Adipose tissue (tissue), 3 donors: ENCODE data around the gene EIF3D. TPM values are rescaled to one million over a fixed set of nuclear protein-coding genes. Genes with fewer than 3 reads are reported as not detected.

Experiments used
- H3K27ac ChIP-seq: one replicate; pipeline ENCODE4 v1.5.1; 2013; ENCODE audit warnings: low read depth, low read length
- WGBS, 3 donors: extraction: QIAGEN DNeasy Blood & Tissue Kit; methylation state at CpG; one replicate each; pipeline ENCODE4 v1.1.7; 2013; 5-methylcytosine and 5-hydroxymethylcytosine counted together
- polyA plus RNA-seq, 3 donors: library from polyadenylated mRNA; stranded (reverse); fragments of 200-250 nt; gene quantifications; one replicate each; pipeline ENCODE4 v1.2.3, GENCODE V29; 2013
- donor health status: healthy with polysubstance abuse.
- donor health status: Bipolar disorder and iron deficiency.
- donor health status: healthy.

Gene EIF3D
- polyA plus RNA-seq, 3 donors = 140 to 282 (median 154) TPM

DNA sequence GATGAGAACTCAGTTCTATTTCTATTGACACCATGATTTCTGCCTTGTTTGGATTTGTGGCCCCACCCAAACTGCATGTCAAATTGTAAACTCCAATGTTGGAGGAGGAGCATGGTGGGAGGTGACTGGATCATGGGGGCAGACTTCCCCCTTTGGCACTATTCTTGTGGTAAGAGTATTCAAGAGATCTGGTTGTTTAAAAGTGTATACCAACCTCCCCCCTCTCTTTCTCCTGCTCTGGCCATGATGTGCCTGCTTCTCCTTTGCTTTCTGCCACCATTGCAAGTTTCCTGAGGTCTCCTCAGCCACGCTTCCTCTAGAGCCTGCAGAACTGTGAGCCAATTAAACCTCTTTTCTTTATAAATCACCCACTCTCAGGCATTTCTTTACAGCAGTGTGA, 14.2 kb downstream of the EIF3D start:
- H3K27ac ChIP-seq = no peak overlapping the region
- 88 to 100% (median 91%) methylated on average over 1 of the region's 1 CpG for WGBS, 3 donors

DNA sequence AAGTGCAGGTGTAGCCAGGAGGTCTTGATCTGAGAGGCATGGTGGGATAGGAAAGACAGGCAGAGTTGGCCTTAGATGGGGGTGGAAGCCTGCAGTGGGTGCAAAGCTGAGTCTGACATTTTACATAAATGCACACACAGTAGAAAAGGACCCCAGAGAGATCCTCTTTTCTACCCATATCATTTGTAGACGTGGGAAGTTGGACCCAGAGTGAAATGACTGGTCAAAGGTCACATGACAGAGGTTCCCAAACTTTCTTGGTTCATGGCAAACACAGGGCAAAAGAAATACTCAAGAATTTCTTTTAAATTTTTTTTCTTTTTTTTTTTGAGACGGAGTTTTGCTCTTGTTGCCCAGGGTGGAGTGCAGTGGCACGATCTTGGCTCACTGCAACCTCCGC, 16.0 kb downstream of the EIF3D start:
- H3K27ac ChIP-seq = no peak overlapping the region
- WGBS, 3 donors = 76 to 81% (median 79%) methylated on average over 4 of the region's 4 CpGs

DNA sequence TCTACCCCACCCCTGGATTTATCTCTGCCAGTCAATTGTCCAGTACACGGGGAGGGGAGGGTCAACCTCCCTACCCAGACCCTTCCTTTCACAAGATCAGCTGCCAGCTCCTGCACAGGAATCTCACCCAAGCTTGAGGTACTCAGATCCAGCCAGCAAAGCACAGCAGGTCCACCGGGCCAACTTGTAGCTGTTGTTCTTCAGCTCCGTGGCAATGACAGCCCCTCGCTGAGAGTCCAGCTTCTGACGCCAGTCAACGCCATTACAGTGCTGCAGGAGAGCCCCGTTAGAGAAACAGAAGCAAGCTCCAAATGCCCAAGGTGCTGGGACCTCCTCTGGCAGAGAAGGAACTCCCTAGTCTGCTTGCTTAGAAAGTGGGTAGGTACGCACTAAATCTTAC, 16.6 kb downstream of the EIF3D start:
- WGBS, 3 donors = 94 to 95% (median 94%) methylated on average over 8 of the region's 8 CpGs

DNA sequence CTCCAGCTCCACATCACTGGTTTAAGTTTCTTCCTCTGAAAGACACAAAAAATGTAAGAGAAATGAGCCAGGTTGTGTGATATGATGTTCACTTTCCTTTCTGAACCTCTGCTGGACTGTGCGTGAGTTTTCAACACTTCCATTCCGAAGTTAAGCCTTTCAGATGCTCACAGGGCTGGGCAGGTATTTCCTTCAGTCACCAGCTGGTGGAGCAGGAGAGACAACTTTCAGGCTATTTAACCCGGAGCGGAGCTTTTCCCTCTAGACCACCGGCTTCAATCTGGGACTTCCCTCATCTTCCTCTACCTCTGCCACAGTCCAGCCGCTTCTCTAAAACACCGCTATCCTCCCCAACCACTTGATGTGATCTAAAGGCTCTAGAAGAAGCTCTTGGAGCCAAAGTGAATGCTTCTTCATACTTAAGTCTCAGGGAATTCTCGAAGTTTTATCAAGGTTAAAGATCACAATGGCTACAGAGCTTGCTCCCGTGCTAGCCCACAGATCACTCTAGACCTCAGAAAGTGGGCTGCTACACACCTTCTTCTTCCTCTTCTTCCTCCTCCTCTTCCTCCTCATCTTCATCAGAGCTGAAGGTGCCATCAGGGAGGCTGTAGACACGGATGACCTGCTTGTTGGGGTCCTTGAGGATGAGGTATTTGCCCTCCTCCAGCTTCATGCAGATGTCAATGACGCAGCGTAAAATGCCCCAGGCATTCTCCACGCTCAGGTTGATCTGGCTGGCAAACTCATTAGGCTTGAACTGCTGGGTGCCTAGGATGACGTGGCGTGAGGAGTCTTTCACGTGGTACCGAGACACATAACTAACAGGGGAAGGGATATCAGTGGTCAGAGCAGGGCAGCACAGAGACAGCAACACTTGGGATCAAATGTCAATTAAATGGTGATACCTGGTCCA, 17.7 kb downstream of the EIF3D start:
- WGBS, 3 donors = 64 to 69% (median 67%) methylated on average over 17 of the region's 17 CpGs
- H3K27ac ChIP-seq = no peak overlapping the region

More for the DNA sequence above, 16.6 kb downstream of the EIF3D start:
- no peak overlapping the region for H3K27ac ChIP-seq

DNA sequence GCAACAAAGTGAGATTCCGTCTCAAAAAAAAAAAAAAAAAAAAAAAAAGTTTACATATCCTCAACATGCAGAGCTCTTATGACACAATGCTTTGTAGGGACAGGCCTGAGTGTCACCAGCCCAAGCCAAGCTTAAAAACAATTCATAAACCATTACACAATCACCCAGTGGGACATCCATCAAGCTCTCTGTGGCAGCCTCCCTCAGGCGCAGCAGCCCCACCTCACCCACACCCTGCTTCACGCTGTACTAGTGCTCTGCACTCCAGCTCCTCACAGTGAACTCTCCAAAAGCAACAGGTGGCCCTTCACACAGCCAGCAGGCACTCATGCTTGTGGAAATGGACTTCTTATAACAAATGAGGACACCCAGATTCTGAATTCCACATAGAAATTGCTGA, 18.6 kb downstream of the EIF3D start:
- no peak overlapping the region for H3K27ac ChIP-seq
- 69 to 91% (median 69%) methylated on average over 2 to 3 of the region's 3 CpGs for WGBS, 3 donors

DNA sequence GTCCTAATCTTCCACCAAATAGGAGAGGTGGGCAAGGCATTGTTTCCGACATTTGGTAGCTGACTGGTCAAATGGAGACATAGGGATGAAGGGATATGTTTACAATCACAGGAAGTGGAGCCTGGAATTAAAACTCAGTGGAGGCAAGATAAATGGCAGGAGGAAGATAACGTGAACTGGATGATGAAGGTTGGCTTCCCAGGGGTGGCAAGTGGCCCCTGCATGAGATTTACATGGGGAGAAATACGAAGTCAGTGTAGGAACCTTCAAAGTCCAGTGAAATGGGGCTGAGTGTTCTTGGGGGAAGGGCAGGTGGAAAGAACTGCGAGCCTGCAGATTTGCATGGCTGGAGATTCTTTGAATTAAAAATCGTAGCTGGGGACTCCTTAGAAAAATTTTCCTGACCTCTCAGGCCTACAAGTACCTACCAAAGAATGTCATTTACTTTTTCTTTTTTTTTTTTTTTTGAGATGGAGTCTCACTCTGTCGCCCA, 21.4 kb downstream of the EIF3D start:
- 86 to 91% (median 89%) methylated on average over 5 to 6 of the region's 6 CpGs for WGBS, 3 donors
- H3K27ac ChIP-seq = no peak overlapping the region

DNA sequence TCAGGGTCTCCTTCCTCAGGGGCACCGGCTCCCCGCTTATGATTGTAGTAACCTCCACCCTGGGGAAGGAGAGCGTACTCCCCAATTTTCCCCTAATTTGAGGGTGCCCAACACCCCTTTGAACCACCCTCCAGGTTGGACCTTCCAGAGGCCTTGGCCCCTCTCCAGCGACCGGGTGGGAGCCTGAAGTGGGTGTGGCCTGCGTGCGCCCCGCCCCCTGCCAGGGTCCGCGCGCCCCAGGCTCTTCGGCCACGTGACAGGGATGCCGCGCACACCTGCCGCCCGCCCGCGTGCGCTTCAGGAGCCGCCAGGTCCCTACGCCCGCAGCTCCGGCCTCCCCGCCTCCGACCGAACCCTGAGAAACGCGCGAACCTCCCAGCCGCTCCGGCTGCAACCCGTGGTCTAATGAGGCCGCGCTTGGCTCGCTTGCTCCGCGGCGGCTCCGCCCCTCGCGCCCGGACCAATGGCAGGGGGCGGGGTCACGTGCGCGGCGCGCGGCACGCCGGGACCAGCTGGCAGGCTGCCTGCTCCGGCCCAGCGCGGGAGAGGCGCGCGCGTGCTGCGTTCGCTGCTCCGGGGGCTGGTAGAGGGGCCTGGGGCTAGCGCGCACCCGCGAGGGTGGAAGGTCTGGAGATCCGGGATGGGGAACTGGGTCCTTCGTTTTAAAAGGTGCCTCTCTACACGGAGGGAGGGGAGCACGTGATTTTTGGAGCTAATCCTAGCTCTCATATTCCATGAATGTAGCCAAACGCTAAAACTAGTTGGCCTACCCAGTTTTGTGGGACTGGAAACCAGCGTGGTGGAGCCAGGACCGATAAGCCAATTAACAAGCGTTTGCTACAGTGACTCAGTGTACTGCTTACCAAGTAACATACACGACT, 22.1 kb downstream of the EIF3D start, which contains the start of gene FOXRED2:
Gene FOXRED2, minus strand, starts transcription at position 404 of the 881 bp plus-strand sequence. CDS start 618 bp downstream, outside the sequence.
- 5 to 7% (median 6%) methylated on average over 64 to 75 of the region's 75 CpGs for WGBS, 3 donors
- H3K27ac ChIP-seq = no peak within 1 kb of the TSS

DNA sequence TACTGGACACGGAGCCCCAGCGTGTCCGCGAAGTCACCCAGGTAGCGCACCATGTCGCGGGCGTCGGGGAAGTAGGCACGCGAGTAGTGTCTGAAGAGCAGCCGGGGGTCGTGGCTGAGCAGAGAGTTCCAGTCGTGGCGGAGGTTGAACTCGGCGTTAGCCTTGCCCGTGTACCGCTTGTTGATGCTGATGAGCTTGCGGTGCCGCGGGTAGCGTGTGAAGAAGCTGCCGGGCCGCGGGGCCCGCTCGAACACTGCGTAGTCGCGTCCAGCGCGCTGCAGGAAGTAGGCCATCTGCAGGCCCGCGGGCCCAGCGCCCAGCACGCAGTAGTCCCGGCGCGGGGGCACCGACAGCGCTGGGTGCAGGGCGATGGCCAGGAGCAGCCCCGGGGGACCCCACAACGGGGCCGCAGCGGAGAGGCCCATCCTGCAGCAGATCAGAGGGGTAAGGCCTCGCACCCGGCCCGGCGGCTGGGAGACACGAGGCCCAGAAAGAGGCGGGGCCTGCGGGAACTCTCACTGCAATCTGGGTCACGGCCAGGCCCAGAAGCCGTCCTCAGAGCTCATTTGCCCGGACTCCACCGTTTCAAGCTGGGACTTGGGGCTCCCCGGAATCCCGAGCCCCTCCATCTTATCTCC, 22.8 kb downstream of the EIF3D start:
- H3K27ac ChIP-seq = no peak overlapping the region
- WGBS, 3 donors = 93 to 94% (median 94%) methylated on average over 58 to 60 of the region's 60 CpGs

DNA sequence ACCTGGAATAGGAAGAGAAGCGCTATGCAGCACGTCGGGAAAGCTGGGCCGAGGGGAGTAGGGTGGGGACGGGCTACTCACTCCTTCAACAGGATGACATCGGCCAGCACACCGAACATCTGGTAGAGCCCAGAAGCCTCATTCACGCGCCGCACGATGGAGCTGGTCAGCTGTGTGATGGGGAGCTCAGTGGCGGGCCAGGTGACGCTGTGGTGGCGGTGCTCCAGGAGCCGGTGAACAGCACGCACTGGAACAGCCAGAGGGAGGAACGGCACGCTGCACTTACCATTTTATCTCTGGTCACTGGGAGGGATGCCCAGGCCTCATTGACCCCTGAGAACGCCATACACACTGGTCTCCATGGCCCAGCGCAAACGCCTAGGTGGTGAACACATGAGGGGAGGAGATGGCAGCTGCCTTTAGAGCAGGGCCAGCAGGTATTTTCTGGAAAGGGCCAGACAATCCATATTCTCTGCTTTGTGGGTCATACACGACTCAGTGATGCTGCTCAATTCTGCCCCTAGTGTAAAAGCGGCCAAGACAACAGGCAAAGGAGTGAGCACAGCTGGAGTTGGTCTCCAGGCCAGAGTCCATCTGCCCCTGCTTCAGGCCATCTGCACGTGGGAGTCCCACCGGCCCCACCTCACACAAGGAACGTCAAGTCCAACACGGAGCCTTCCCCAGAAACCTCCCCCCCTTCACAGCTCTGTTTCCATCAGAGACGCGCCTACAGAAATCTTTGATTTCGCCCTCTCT, 30.9 kb downstream of the EIF3D start:
- 89 to 91% (median 90%) methylated on average over 27 to 30 of the region's 30 CpGs for WGBS, 3 donors
- no peak overlapping the region for H3K27ac ChIP-seq

DNA sequence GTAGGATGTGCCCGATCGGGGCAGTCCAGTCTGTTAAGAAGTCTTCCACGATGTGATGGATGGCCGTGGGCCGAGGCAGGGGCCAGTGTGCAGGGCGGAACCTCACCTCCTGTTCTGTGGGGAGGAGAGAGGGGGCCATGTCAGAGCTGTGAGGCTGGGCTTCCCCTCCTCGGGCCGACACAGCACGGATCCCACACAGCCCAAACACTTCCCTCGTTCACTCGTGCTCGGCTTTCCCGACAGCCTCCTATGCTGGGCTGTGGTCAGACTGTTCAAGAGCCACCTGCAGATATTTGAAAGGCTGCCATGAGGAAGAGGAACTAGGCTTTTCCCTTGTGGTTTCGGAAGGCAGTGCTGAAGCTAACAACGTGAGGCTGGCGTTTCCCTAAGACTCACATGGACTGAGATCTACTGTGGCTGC, 35.3 kb downstream of the EIF3D start:
- WGBS, 3 donors = 44 to 78% (median 47%) methylated on average over 16 of the region's 16 CpGs
- H3K27ac ChIP-seq = no peak overlapping the region

DNA sequence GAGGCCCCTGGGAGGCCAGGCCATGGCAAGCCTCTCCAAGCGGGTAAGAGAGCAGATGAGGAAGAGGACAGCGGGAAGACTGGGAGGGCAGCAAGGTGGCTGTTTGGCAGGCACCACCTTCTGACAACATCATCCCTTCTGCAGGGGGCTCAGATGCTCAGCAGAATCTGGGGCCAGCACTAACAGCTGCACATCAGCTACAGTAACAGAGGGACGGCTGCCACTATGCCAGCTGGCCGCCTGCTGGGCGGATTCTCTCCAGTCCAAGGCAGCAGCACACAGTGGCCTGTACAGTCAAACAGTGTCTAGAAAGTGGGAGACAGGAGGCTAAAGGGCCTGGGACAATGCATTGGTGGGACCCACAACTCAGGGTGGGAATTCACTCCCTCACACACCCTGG, 36.9 kb downstream of the EIF3D start:
- WGBS, 3 donors = 82 to 91% (median 83%) methylated on average over 5 of the region's 5 CpGs
- H3K27ac ChIP-seq = no peak overlapping the region

DNA sequence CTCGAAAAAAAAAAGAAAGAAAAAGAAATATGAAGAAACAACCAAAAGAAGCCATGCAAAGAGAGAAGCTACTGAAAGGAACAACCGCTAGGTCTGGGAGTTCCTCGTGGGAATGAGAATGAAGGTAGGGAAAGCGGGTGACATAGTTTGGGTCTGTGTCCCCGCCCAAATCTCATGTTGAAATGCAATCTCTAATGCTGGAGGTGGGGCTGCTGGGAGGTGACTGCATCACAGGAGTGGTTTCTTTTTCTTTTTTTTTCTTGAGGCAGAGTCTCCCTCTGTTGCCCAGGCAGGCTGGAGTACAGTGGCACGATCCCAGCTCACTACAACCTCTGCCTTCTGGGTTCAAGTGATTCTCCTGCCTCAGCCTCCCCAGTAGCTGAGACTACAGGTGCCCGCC, 37.8 kb downstream of the EIF3D start:
- H3K27ac ChIP-seq = no peak overlapping the region
- WGBS, 3 donors = 92 to 96% (median 92%) methylated on average over 7 of the region's 7 CpGs

DNA sequence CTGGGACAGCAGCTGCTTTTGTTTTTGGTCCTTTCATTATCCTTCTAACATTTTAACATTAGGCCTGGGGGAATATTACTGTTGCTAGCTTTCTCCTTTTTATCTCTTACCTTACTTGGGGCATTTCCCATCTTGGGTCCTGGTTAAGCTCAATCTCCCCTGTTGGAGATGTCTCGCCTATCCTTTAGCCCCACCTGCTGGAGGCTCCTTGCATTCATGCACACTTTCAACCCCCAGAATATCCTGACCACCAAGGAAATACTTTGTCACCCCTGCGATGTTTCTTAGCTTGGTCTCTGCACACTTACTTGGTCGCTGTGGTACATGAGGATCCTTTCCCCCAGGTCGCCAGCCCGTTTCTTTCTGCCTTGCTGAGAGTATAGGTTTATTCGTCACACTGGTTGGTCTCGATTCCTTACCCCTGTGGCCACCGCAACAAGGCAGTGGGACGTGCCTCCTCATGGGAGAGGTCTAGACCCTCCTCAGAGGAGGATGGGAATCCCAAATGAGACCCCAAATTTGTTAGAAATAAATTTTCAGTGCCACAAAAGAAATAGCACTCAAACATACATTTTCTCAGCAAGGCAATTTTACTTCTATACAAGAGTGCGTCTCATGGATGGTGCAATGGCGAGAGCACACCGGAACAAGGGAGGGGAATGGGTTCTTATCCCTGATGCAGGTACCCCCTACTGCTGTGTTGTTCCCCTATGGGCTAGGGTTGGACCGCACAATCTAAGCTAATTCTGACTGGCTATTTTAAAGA, 42.2 kb downstream of the EIF3D start:
- WGBS, 3 donors = 86 to 91% (median 88%) methylated on average over 13 of the region's 13 CpGs
- H3K27ac ChIP-seq = no peak overlapping the region

DNA sequence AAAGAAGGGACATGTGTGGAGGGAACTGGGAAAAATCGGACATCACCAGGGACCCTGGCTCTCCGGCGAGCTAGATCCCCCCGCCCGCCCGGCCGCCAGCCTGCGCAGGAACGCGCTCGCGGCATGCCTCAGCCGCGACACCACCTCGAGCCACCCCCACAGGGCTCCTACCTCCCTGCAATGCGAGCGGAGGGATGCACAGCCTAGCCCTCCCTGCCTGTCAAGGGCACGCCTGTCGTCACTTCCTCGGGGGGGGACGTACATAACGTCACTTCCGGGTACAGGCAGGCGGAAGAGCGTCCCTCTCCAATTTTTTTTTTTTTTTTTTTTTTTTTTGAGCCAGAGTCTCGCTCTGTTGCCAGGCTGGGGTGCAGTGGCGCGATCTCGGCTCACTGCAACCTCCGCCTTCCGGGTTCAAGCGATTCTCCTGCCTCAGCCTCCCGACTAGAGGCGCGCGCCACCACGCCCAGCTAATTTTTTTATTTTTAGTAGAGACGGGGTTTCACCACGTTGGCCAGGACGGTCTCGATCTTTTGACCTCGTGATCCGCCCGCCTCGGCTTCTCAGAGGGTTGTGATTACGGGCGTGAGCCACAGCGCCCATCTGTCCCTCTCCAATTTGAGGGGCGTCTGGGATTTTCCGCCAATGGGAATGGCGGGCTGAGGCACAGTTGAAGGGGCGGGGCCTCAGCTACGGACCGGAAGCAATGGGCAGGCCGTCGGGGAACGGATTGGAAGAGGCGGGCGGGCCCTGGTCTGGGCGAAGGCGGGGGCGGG, 47.4 kb downstream of the EIF3D start, which contains the start of gene TXN2:
Gene TXN2, minus strand, starts transcription at position 248 of the 776 bp plus-strand sequence. CDS start 803 bp downstream, outside the sequence.
- peak within 1 kb of the TSS; percentile 81 for H3K27ac ChIP-seq
- WGBS, 3 donors = 0 to 1% (median 1%) methylated on average over 60 to 62 of the region's 62 CpGs

DNA sequence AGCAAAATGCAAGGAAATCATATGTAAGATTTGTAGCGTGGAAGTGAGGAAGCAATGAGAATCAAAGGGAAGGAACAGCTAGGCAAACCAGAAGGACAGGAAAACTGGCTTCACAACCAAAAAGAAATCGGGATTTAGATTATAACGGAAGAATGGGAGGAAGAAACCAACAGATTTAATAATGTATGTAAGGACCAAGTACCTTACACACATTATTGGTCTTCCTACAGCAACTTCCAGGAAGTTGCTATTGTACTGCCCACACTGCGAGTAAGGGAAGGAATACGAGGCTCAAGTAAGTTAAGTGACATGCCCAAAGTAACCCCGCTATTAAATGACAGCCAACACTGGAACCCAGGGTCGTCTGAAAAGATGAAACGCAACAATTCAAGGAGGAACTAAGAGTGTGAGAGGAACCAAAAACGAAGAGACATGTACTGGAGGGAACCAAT, 48.0 kb downstream of the EIF3D start:
- peak overlapping the region; percentile 21 for H3K27ac ChIP-seq
- WGBS, 3 donors = 8 to 9% (median 8%) methylated on average over 9 of the region's 9 CpGs

DNA sequence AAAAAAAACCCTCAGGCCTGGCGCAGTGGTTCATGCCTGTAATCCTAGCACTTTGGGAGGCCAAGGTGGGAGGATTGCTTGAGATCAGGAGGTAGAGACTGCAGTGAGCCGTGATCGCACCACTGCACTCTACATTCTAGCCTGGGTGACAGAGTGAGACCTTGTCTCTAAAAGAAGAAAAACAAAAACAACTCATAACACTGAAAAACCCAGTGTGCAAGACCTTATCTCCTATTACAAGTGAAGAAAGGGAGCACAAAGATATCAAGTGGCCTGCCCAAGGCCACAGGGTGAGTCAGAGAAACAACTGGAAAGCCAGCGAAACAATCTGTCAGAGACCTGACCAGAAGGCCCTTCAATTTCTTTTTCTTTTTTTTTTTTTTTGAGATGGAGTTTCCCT, 50.0 kb downstream of the EIF3D start:
- WGBS, 3 donors = 86 to 97% (median 96%) methylated on average over 4 of the region's 4 CpGs
- H3K27ac ChIP-seq = no peak overlapping the region
